Prostate gland (tissue), 2 donors: ENCODE results near the gene TMEM154.

Experiments
- POLR2AphosphoS5 ChIP-seq: sonication (generic); formaldehyde crosslinking; IDR thresholded peaks from one replicate; pipeline ENCODE4 v1.6.1; 2017; ENCODE audit warnings: antibody characterized with exemption
- TF ChIP-seq, protein P1 (sequence below), 4 experiments: fragments of 200-600 bp in 2 of 4; fragments of 450-650 bp in 2 of 4; sonication (generic) in 2 of 4; IDR thresholded peaks; 1 replicate in 3 of 4; 2 replicates in 1 of 4; pipeline ENCODE4 v1.5.1; 2016 to 2019; ENCODE audit warnings: antibody characterized with exemption in 4 of 4, mild to moderate bottlenecking in 2 of 4, moderate library complexity in 2 of 4

DNA sequence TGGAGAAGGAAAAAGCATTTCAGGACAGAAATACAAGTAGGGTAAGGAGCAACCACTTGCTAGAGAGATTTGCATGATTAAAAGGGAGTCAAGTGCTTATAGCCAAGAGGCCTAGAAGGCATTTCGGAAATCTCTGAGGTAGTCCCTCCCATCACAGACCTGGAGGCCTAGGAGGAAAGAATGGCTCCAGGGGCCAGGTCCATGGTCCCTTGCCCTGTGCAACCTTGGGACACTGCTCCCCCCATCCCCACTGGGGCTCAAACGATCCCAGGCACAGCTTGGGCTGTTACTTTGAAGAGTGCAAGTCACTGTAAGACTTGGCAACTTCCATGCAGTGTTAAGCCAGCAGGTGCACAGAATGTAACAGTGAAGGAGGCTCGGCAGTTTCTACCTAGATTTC is 92.7 kb downstream of the TMEM154 start:
- TF ChIP-seq POLR2AphosphoS5, result no peak
- TF ChIP-seq, protein P1, sequence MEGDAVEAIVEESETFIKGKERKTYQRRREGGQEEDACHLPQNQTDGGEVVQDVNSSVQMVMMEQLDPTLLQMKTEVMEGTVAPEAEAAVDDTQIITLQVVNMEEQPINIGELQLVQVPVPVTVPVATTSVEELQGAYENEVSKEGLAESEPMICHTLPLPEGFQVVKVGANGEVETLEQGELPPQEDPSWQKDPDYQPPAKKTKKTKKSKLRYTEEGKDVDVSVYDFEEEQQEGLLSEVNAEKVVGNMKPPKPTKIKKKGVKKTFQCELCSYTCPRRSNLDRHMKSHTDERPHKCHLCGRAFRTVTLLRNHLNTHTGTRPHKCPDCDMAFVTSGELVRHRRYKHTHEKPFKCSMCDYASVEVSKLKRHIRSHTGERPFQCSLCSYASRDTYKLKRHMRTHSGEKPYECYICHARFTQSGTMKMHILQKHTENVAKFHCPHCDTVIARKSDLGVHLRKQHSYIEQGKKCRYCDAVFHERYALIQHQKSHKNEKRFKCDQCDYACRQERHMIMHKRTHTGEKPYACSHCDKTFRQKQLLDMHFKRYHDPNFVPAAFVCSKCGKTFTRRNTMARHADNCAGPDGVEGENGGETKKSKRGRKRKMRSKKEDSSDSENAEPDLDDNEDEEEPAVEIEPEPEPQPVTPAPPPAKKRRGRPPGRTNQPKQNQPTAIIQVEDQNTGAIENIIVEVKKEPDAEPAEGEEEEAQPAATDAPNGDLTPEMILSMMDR (IDR thresholded peaks at IDR 0.05), result no peak
